Transverse colon (tissue), 4 donors: ENCODE measurements around the gene PMFBP1. TPM values are rescaled to one million over a fixed set of nuclear protein-coding genes. Genes with fewer than 3 reads are reported as not detected.

Source experiments
- DNase-seq: peaks from one replicate; pipeline ENCODE4 v3.0.0-alpha.2; 2019
- H3K27ac ChIP-seq, 4 donors: fragments of 200-600 bp; sonication (generic); 2 replicates each; pipeline ENCODE4 v1.5.1; 2016 to 2018; ENCODE audit warnings: inconsistent platforms in 4 of 4
- H3K27me3 ChIP-seq: fragments of 200-600 bp; sonication (generic); 2 replicates; pipeline ENCODE4 v1.5.1; 2017; ENCODE audit warnings: inconsistent platforms
- H3K36me3 ChIP-seq, 4 donors: fragments of 200-600 bp; sonication (generic); 2 replicates each; pipeline ENCODE4 v1.5.1; 2017 to 2019; ENCODE audit warnings: inconsistent platforms in 4 of 4
- H3K4me1 ChIP-seq, 4 donors: fragments of 200-600 bp; sonication (generic); 2 replicates each; pipeline ENCODE4 v1.5.1; 2017 to 2020; ENCODE audit warnings: inconsistent platforms in 4 of 4
- H3K4me3 ChIP-seq, 4 donors: fragments of 200-600 bp; sonication (generic); 1 replicate in 1 of 4; 2 replicates in 3 of 4; pipeline versions ENCODE4 v1.5.1 to v1.6.1; 2017 to 2019; ENCODE audit warnings: inconsistent platforms in 4 of 4
- H3K9me3 ChIP-seq, 2 donors: fragments of 200-600 bp; sonication (generic); 2 replicates each; pipeline ENCODE4 v1.5.1; 2017 to 2019; ENCODE audit warnings: inconsistent platforms in 2 of 2
- EP300 ChIP-seq: sonication (generic); formaldehyde crosslinking; IDR thresholded peaks from one replicate; pipeline ENCODE4 v1.6.1; 2017; ENCODE audit warnings: antibody characterized with exemption, low read depth
- POLR2A ChIP-seq: fragments of 450-650 bp; IDR thresholded peaks from one replicate; pipeline ENCODE4 v1.6.1; 2016; ENCODE audit warnings: antibody characterized with exemption, mild to moderate bottlenecking, moderate library complexity
- POLR2AphosphoS5 ChIP-seq, 3 donors: sonication (generic); formaldehyde crosslinking; IDR thresholded peaks; one replicate each; pipeline ENCODE4 v1.6.1; 2016; ENCODE audit warnings: antibody characterized with exemption in 3 of 3
- WGBS, 2 donors: methylation state at CpG; one replicate each; pipeline ENCODE4 v1.1.5; 2018; ENCODE audit warnings: low coverage in 1 of 2; 5-methylcytosine and 5-hydroxymethylcytosine counted together
- in situ Hi-C, 4 donors: fragments of 200-750 bp; cut with MboI; loops; one replicate each; pipeline versions ENCODE4 v1.15.0 to v1.15.1; 2017; ENCODE audit warnings: low sequenced_read_pairs in 3 of 4, low pct_ligation_motif_present in 1 of 4, low pct_unique_long_range_greater_than_20kb in 1 of 4
- intact Hi-C: fragments of 100-400 bp; cut with DNase I; formaldehyde crosslinking; loops from one replicate; pipeline ENCODE4 v1.15.1; 2023; ENCODE audit warnings: low total_unique reads
- total RNA-seq, 4 donors: library from RNA; depleted of rRNA; stranded (reverse); fragments of >200 nt; gene quantifications; one replicate each; pipeline ENCODE4 v1.1.0, GENCODE V29; 2016
- TF ChIP-seq, protein P1 (sequence below), 5 experiments: fragments of 200-600 bp in 3 of 5; fragments of 450-650 bp in 2 of 5; sonication (generic) in 3 of 5; IDR thresholded peaks; 1 replicate in 2 of 5; 2 replicates in 3 of 5; pipeline ENCODE4 v1.5.1; 2016 to 2017; ENCODE audit warnings: antibody characterized with exemption in 5 of 5, inconsistent platforms in 3 of 5, mild to moderate bottlenecking in 2 of 5, moderate library complexity in 1 of 5

Gene PMFBP1
- total RNA-seq, 4 donors from 2014 or later, result 0.75 to 8.4 (median 4.2) TPM

DNA sequence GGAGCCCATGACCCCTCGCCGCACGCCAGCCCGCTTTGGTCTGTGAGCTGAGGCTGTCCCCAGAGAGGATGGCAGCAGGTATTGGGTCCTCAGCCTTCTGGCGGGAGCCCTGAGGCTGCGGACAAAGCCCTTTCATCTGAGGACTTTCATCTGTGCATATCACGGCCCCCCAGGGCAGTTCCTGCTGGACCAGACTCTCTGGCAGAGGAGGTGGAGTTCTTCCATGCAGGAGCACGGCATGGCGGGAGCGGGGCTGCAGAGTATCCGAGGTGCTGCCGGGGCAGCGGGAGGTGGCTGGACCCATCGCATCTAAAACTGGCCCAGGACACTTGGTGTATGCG lies 59.5 kb downstream of the PMFBP1 start:
- whole genome bisulfite sequencing, 2 donors, result 96 to 100% methylated on average over 2 to 15 of the region's 15 CpGs
- intact Hi-C loops (no loop called here), in situ Hi-C loops (loop anchor here in 1 of 4 donors (25.0 kb wide), 1 partner anchor 350 kb away; no protein-coding TSS in a partner anchor)
- no peaks in the 10 kb centered on the region for H3K9me3 ChIP-seq
- no peak overlapping the region for H3K27ac ChIP-seq
- no peaks in the 10 kb centered on the region for H3K4me1 ChIP-seq
- DNase-seq, result no peak
- TF ChIP-seq POLR2AphosphoS5 (IDR thresholded peaks at IDR 0.05) (no peak), POLR2A (no peak), EP300 (no peak)
- TF ChIP-seq, protein P1, sequence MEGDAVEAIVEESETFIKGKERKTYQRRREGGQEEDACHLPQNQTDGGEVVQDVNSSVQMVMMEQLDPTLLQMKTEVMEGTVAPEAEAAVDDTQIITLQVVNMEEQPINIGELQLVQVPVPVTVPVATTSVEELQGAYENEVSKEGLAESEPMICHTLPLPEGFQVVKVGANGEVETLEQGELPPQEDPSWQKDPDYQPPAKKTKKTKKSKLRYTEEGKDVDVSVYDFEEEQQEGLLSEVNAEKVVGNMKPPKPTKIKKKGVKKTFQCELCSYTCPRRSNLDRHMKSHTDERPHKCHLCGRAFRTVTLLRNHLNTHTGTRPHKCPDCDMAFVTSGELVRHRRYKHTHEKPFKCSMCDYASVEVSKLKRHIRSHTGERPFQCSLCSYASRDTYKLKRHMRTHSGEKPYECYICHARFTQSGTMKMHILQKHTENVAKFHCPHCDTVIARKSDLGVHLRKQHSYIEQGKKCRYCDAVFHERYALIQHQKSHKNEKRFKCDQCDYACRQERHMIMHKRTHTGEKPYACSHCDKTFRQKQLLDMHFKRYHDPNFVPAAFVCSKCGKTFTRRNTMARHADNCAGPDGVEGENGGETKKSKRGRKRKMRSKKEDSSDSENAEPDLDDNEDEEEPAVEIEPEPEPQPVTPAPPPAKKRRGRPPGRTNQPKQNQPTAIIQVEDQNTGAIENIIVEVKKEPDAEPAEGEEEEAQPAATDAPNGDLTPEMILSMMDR (IDR thresholded peaks at IDR 0.05), result no peak
- no peak overlapping the region for H3K4me3 ChIP-seq
- peaks cover 0 to 49% (median 22%) of the 10 kb centered on the region in 4 donors for H3K36me3 ChIP-seq
- no peaks in the 10 kb centered on the region for H3K27me3 ChIP-seq

DNA sequence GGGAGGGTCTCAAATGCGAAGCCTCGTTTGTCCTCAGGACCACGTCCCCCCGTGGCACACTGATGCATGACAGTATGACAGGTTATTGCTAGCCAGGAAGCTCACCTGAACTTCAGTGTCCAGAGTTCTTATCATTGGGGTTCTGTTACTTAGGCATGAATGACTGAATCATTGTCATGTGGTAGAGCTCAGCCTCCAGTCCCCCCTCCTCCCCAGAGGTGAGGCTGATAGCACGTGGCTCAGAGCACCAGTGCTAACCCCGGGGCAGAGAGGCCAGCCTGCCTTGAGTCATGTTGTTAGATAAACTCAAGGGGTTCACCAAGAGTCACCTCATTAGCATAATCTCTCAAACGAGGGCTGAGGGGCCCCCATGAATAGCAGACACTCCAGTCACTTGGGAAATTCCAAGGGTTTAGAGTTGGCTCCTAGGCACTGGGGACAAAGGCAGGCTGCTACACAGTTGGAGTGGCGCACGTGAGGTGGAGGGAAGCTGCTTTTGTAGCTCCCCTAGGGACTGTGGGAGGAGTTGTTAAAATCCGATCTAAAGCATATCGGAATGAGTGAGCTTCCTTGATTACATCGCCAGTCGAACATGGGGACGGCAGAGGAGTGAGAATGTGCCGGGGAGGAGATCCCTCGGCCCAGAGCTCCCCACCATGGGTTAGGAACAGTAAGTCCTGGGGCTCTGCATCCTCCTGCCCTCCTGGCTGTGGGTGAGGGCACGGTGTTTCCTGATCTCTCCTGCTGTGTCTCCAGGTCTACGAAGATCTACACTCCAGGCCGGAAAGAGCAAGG lies 60.1 kb downstream of the PMFBP1 start:
- in situ Hi-C loops, result loop anchor here in 1 of 4 donors (25.0 kb wide), 1 partner anchor 350 kb away; no protein-coding TSS in a partner anchor
- intact Hi-C loops, result no loop called here
- no peak for DNase-seq
- TF ChIP-seq, protein P1 (IDR thresholded peaks at IDR 0.05), result no peak
- TF ChIP-seq POLR2AphosphoS5 (IDR thresholded peaks at IDR 0.05) (no peak), POLR2A (no peak), EP300 (no peak)
- Histone ChIP-seq H3K36me3 (peaks cover 0 to 55% (median 24%) of the 10 kb centered on the region in 4 donors), H3K4me1 (no peaks in the 10 kb centered on the region), H3K27ac (no peak overlapping the region), H3K27me3 (no peaks in the 10 kb centered on the region), H3K9me3 (no peaks in the 10 kb centered on the region), H3K4me3 (no peak overlapping the region)
- WGBS, 2 donors, result 87% methylated on average over 19 of the region's 19 CpGs; no CpG with 5 or more reads in 1 of the 2 donors

DNA sequence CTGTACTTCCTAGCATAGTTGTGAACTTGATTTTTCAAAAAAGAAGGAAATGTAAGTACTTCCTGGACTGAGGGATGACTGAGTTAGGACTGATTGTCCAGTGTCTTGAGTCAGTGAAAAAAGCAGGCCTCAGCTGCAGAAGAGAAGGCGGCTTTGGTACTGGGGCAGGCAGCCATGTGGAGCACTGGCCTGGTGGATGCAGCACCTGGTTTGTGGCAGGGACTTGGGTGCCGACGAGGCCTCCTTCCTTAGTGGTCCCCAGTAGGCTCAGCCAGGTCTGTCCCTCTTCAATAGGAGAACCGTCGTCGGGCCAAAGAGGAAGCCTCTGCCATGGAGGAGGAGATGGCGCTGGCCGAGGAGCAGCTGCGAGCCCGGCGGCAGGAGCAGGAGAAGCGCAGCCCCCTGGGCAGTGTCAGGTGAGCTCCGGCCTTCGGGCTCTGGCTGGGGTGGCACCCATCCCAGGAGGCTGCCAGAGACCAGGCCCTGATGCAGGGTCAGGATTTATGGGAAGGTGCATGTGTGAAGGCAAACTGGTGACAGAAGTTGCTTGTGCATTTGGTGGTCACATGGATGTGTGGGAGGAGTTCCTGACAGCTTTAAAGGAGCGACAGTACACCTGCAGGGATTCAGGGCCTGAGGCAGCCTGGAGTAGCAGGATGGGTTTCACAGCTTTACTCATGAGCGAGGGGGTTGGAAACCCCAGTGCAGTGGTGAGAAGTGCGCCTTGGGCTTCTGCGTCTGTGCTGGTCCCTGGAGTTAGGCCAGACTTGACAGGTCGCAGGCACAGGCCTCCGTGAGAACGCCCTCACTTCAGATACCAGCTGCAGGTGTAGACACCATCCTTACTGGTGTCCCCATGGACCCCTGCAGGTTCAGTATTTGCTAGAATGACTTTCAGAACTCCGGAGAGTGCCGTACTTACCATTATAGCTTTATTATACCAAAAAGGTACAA lies 61.0 kb downstream of the PMFBP1 start:
- 97% methylated on average over 19 of the region's 23 CpGs; no CpG with 5 or more reads in 1 of the 2 donors for WGBS, 2 donors
- TF ChIP-seq, protein P1 (IDR thresholded peaks at IDR 0.05), result no peak
- TF ChIP-seq POLR2A (no peak), EP300 (no peak), POLR2AphosphoS5 (IDR thresholded peaks at IDR 0.05) (no peak)
- H3K4me1 ChIP-seq, result no peaks in the 10 kb centered on the region
- intact Hi-C loops (no loop called here), in situ Hi-C loops (loop anchor here in 1 of 4 donors (25.0 kb wide), 1 partner anchor 351 kb away; no protein-coding TSS in a partner anchor)
- H3K4me3 ChIP-seq, result no peak overlapping the region
- no peak overlapping the region for H3K27ac ChIP-seq
- no peak for DNase-seq
- no peaks in the 10 kb centered on the region for H3K9me3 ChIP-seq
- no peaks in the 10 kb centered on the region for H3K27me3 ChIP-seq
- H3K36me3 ChIP-seq, result peaks cover 0 to 64% (median 29%) of the 10 kb centered on the region in 4 donors
